K562 (cell line): ENCODE data around the gene FIS1. TPM values are rescaled to one million over a fixed set of nuclear protein-coding genes. Genes with fewer than 3 reads are reported as not detected.

ENCODE experiments used
- CBFA2T3 ChIP-seq: fragments of 450-650 bp; IDR thresholded peaks from 2 replicates; pipeline ENCODE4 v1.6.1; 2017
- EP300 ChIP-seq: IDR thresholded peaks from 2 replicates; pipeline ENCODE4 v1.6.1; 2012; ENCODE audit warnings: low read length, improper control_type of control experiment
- HNRNPUL1 ChIP-seq: fragments of 200-400 bp; formaldehyde crosslinking; IDR thresholded peaks from 2 replicates; pipeline ENCODE4 v1.6.1; 2017; ENCODE audit warnings: low read length
- KLF16 ChIP-seq: IDR thresholded peaks from 2 replicates; pipeline ENCODE4 v1.6.1; 2016; ENCODE audit warnings: antibody characterized with exemption
- MYBL2 ChIP-seq, 2 experiments: fragments of 450-650 bp in 1 of 2; sonication (generic) in 1 of 2; formaldehyde crosslinking in 1 of 2; IDR thresholded peaks; 2 replicates each; pipeline versions ENCODE4 v1.6.1 to v1.8.1; 2017 to 2022; ENCODE audit warnings: borderline replicate concordance in 1 of 2, inconsistent platforms in 1 of 2, low read depth in 1 of 2, mild to moderate bottlenecking in 1 of 2, missing genetic modification reagents in 1 of 2, moderate library complexity in 1 of 2
- NR2C2 ChIP-seq, 2 experiments: fragments of 200-800 bp in 1 of 2; sonication (Bioruptor generic) in 1 of 2; sonication (generic) in 1 of 2; formaldehyde crosslinking in 1 of 2; IDR thresholded peaks; 2 replicates each; pipeline versions ENCODE4 v1.6.1 to v1.8.0; 2016 to 2022; ENCODE audit warnings: mild to moderate bottlenecking in 1 of 2, missing compliant biosample characterization in 1 of 2, missing genetic modification characterization in 1 of 2, missing genetic modification reagents in 1 of 2
- SMAD4 ChIP-seq: fragments of 250-450 bp; sonication (Bioruptor Pico); conservative IDR thresholded peaks from 2 replicates; pipeline ENCODE4 v1.8.0; 2021; ENCODE audit warnings: inconsistent platforms, mild to moderate bottlenecking, moderate library complexity
- ZC3H11A ChIP-seq: IDR thresholded peaks from 2 replicates; pipeline ENCODE4 v1.6.1; 2012; ENCODE audit warnings: low read depth, low read length, improper control_type of control experiment
- polyA plus RNA-seq, 8 experiments: library from polyadenylated mRNA; depleted of rRNA in 4 of 8; stranded (reverse) in 5 of 8; unstranded in 3 of 8; fragments of >200 nt; fragmentation: Nextera tagmentation in 2 of 8; fragmentation: Illumina TruSeq in 1 of 8; extraction: Ambion mirVana in 2 of 8; extraction: Trizol in 1 of 8; gene quantifications; 2 replicates each; pipeline versions ENCODE4 v1.2.1 to v1.2.3, GENCODE V29; 2011 to 2014; ENCODE audit warnings: inconsistent platforms in 1 of 8, missing spikeins in 1 of 8
- total RNA-seq, 7 experiments: library from RNA; depleted of rRNA in 6 of 7; stranded (reverse); fragments of >200 nt in 6 of 7; fragmentation: Illumina TruSeq in 2 of 7; extraction: Trizol in 2 of 7; gene quantifications; 2 replicates each; pipeline versions ENCODE4 v1.2.1 to v1.2.3, GENCODE V29; 2011 to 2021; ENCODE audit warnings: low replicate concordance in 1 of 7
- TF ChIP-seq, protein P1 (sequence below), 2 experiments: fragments of 450-650 bp; formaldehyde crosslinking in 1 of 2; IDR thresholded peaks; 2 replicates each; pipeline versions ENCODE4 v1.4.0 to v1.6.1; 2014 to 2020; ENCODE audit warnings: mild to moderate bottlenecking in 2 of 2, borderline replicate concordance in 1 of 2, low read depth in 1 of 2
- TF ChIP-seq, protein P2 (sequence below): sonication (generic); formaldehyde crosslinking; IDR thresholded peaks from 2 replicates; pipeline ENCODE4 v1.8.0; 2022; ENCODE audit warnings: mild to moderate bottlenecking, missing genetic modification reagents
- TF ChIP-seq, protein P3 (sequence below): sonication (generic); formaldehyde crosslinking; IDR thresholded peaks from 2 replicates; pipeline ENCODE4 v1.8.0; 2022; ENCODE audit warnings: mild to moderate bottlenecking, low read depth, missing genetic modification reagents

Gene FIS1
- total and polyA plus RNA-seq, 9 of the 15 experiments (the other 6 are each of a cell fraction or from before 2014, with no cell fraction given) = 86.0 to 257 (median 144) TPM

DNA sequence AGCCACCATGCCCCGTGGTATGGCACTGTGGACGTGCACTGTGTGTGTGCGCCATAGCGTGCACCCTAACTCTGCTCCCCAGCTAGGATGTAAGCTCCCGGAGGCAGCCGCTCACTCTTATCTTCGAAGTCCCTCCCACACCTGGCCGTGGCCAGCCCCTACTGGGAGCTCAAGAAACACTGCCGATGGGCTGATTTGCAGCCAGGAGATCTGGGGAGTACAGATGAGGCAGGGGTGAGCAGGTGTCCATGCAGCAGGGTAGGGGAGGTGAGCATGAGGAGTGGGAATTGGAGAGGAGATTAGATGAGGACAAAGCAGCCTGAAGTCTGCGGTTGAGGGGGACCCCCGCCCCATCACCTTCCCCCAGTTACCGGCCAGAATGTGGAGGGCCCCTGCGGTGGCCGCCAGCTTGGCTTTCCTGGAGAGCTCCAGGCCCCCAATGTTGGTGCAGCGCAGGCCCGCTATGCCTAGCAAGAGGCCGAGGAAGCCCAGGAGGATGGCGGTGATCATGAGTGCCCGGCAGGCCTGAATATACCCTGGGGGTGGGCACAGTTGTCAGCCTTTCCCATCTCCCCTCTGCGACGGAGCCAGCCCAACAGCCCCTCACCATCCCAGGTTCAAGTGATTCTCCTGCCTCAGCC lies 10.9 kb downstream of the FIS1 start (continued):
- TF ChIP-seq NR2C2 (CRISPR knock-in tag; IDR thresholded peaks at IDR 0.05) (no peak), NR2C2 (tag; IDR thresholded peaks at IDR 0.05) (no peak), CBFA2T3 (peak; percentile 96), EP300 (peak; percentile 37; the same call in 1 of the 2 replicates), KLF16 (peak; percentile 70; the same call in 1 of the 2 replicates), ZC3H11A (no peak), HNRNPUL1 (no peak), MYBL2 (IDR thresholded peaks at IDR 0.05; ENCODE audit: low read depth) (no peak), MYBL2 (CRISPR knock-in tag; IDR thresholded peaks at IDR 0.05; ENCODE audit: borderline replicate concordance) (no peak), SMAD4 (CRISPR knock-in tag) (0 out of 2 replicates have a peak, but pooled peaks have one; percentile 39)
- TF ChIP-seq, protein P1, sequence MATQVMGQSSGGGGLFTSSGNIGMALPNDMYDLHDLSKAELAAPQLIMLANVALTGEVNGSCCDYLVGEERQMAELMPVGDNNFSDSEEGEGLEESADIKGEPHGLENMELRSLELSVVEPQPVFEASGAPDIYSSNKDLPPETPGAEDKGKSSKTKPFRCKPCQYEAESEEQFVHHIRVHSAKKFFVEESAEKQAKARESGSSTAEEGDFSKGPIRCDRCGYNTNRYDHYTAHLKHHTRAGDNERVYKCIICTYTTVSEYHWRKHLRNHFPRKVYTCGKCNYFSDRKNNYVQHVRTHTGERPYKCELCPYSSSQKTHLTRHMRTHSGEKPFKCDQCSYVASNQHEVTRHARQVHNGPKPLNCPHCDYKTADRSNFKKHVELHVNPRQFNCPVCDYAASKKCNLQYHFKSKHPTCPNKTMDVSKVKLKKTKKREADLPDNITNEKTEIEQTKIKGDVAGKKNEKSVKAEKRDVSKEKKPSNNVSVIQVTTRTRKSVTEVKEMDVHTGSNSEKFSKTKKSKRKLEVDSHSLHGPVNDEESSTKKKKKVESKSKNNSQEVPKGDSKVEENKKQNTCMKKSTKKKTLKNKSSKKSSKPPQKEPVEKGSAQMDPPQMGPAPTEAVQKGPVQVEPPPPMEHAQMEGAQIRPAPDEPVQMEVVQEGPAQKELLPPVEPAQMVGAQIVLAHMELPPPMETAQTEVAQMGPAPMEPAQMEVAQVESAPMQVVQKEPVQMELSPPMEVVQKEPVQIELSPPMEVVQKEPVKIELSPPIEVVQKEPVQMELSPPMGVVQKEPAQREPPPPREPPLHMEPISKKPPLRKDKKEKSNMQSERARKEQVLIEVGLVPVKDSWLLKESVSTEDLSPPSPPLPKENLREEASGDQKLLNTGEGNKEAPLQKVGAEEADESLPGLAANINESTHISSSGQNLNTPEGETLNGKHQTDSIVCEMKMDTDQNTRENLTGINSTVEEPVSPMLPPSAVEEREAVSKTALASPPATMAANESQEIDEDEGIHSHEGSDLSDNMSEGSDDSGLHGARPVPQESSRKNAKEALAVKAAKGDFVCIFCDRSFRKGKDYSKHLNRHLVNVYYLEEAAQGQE (IDR thresholded peaks at IDR 0.05; ENCODE audit: borderline replicate concordance) = no peak
- TF ChIP-seq, protein P1 (CRISPR knock-in tag; IDR thresholded peaks at IDR 0.05; ENCODE audit: low read depth) = no peak
- TF ChIP-seq, protein P2, sequence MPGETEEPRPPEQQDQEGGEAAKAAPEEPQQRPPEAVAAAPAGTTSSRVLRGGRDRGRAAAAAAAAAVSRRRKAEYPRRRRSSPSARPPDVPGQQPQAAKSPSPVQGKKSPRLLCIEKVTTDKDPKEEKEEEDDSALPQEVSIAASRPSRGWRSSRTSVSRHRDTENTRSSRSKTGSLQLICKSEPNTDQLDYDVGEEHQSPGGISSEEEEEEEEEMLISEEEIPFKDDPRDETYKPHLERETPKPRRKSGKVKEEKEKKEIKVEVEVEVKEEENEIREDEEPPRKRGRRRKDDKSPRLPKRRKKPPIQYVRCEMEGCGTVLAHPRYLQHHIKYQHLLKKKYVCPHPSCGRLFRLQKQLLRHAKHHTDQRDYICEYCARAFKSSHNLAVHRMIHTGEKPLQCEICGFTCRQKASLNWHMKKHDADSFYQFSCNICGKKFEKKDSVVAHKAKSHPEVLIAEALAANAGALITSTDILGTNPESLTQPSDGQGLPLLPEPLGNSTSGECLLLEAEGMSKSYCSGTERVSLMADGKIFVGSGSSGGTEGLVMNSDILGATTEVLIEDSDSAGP (CRISPR knock-in tag) = no peak
- TF ChIP-seq, protein P3, sequence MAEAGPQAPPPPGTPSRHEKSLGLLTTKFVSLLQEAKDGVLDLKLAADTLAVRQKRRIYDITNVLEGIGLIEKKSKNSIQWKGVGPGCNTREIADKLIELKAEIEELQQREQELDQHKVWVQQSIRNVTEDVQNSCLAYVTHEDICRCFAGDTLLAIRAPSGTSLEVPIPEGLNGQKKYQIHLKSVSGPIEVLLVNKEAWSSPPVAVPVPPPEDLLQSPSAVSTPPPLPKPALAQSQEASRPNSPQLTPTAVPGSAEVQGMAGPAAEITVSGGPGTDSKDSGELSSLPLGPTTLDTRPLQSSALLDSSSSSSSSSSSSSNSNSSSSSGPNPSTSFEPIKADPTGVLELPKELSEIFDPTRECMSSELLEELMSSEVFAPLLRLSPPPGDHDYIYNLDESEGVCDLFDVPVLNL = no peak
